Glutamatergic neuron (in vitro differentiated cells): ENCODE data around the gene MAGED2. TPM values are rescaled to one million over a fixed set of nuclear protein-coding genes. Genes with fewer than 3 reads are reported as not detected.
"Not testable (repeated sequence)": the region's sequence is repeated elsewhere in the genome, so short reads cannot be mapped to it uniquely, and the experiment has no call there.

Experiments used
- DNase-seq: peaks from one replicate; pipeline ENCODE4 v3.0.0; 2022
- H3K27ac Mint-ChIP-seq: one replicate; pipeline ENCODE4 v1.8.0; 2020; ENCODE audit warnings: mild to moderate bottlenecking, mixed read lengths, inconsistent platforms; ENCODE audit not compliant: unreplicated experiment
- H3K27me3 Mint-ChIP-seq: one replicate; pipeline ENCODE4 v1.8.0; 2020; ENCODE audit warnings: mild to moderate bottlenecking, moderate library complexity, mixed read lengths, inconsistent platforms; ENCODE audit not compliant: unreplicated experiment
- H3K36me3 Mint-ChIP-seq: one replicate; pipeline ENCODE4 v1.8.0; 2020; ENCODE audit warnings: mild to moderate bottlenecking, mixed read lengths, inconsistent platforms; ENCODE audit not compliant: unreplicated experiment
- H3K4me1 Mint-ChIP-seq: one replicate; pipeline ENCODE4 v1.8.0; 2020; ENCODE audit warnings: mild to moderate bottlenecking, low read depth, mixed read lengths, inconsistent platforms; ENCODE audit not compliant: unreplicated experiment
- H3K4me3 Mint-ChIP-seq: one replicate; pipeline ENCODE4 v1.8.0; 2020; ENCODE audit warnings: mild to moderate bottlenecking, mixed read lengths, inconsistent platforms; ENCODE audit not compliant: unreplicated experiment
- H3K9me3 Mint-ChIP-seq: one replicate; pipeline ENCODE4 v1.8.0; 2020; ENCODE audit warnings: mild to moderate bottlenecking, moderate library complexity, mixed read lengths, inconsistent platforms; ENCODE audit not compliant: unreplicated experiment
- total RNA-seq: library from RNA; stranded (reverse); fragmentation: NEBNext Ultra II Directional; extraction: Animal tissue kit (Norgen Biotek cat#: 25700); gene quantifications from one replicate; pipeline ENCODE4 v1.2.1, GENCODE V29; 2021; ENCODE audit not compliant: unreplicated experiment
- TF ChIP-seq, protein P1 (sequence below): fragments of 200-600 bp; sonication (generic); IDR thresholded peaks from one replicate; pipeline ENCODE4 v1.5.0; 2021; ENCODE audit not compliant: partially characterized antibody, unreplicated experiment

The MAGED2 gene
- total RNA-seq, 1 donor from 2014 or later, result 308 TPM

DNA sequence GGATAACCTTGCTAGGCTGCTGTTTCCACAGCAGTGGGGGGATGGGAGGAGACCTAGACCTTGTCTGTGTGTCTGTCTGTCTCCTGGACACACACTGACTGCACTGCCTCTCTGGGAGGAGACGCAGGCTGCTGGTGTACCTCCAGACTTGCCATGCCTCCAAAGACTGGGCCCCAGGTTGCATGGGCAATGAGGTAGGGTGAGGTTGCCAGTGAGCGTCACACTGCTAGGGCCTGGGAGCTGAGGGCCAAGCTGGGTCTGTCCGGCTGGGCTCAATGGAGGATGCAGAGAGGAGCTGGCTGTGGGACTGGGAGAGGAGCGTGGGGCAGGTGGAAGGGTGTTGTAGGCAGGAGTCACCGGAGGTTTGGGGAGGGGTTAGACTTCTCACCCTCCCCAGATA lies 16.6 kb downstream of the MAGED2 start:
- H3K27me3 Mint-ChIP-seq, result no peaks in the 10 kb centered on the region
- peaks cover 11% of the 10 kb centered on the region for H3K9me3 Mint-ChIP-seq
- peaks cover 4% of the 10 kb centered on the region for H3K4me1 Mint-ChIP-seq
- no peak overlapping the region for H3K27ac Mint-ChIP-seq
- TF ChIP-seq, protein P1, sequence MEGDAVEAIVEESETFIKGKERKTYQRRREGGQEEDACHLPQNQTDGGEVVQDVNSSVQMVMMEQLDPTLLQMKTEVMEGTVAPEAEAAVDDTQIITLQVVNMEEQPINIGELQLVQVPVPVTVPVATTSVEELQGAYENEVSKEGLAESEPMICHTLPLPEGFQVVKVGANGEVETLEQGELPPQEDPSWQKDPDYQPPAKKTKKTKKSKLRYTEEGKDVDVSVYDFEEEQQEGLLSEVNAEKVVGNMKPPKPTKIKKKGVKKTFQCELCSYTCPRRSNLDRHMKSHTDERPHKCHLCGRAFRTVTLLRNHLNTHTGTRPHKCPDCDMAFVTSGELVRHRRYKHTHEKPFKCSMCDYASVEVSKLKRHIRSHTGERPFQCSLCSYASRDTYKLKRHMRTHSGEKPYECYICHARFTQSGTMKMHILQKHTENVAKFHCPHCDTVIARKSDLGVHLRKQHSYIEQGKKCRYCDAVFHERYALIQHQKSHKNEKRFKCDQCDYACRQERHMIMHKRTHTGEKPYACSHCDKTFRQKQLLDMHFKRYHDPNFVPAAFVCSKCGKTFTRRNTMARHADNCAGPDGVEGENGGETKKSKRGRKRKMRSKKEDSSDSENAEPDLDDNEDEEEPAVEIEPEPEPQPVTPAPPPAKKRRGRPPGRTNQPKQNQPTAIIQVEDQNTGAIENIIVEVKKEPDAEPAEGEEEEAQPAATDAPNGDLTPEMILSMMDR, result no peak
- no peak overlapping the region for H3K4me3 Mint-ChIP-seq
- no peaks in the 10 kb centered on the region for H3K36me3 Mint-ChIP-seq
- no peak for DNase-seq

GRCh38 chrX:54824722-54825121 lies 17.2 kb downstream of the MAGED2 start:
- H3K9me3 Mint-ChIP-seq, result peaks cover 11% of the 10 kb centered on the region
- TF ChIP-seq, protein P1, result no peak
- DNase-seq, result no peak
- H3K27ac Mint-ChIP-seq, result no peak overlapping the region
- no peak overlapping the region for H3K4me3 Mint-ChIP-seq
- no peaks in the 10 kb centered on the region for H3K27me3 Mint-ChIP-seq
- no peaks in the 10 kb centered on the region for H3K36me3 Mint-ChIP-seq
- peaks cover 4% of the 10 kb centered on the region for H3K4me1 Mint-ChIP-seq

- peak overlapping the region; percentile 29 for H3K27ac Mint-ChIP-seq
- TF ChIP-seq, protein P1, result no peak
- H3K4me3 Mint-ChIP-seq, result no peak overlapping the region
- DNase-seq, result no peak
- H3K4me1 Mint-ChIP-seq, result peaks cover 4% of the 10 kb centered on the region
- no peaks in the 10 kb centered on the region for H3K27me3 Mint-ChIP-seq
- no peaks in the 10 kb centered on the region for H3K36me3 Mint-ChIP-seq
- H3K9me3 Mint-ChIP-seq, result peaks cover 11% of the 10 kb centered on the region
Observed at GRCh38 chrX:54825716-54826438, 18.3 kb downstream of the MAGED2 start.

DNA sequence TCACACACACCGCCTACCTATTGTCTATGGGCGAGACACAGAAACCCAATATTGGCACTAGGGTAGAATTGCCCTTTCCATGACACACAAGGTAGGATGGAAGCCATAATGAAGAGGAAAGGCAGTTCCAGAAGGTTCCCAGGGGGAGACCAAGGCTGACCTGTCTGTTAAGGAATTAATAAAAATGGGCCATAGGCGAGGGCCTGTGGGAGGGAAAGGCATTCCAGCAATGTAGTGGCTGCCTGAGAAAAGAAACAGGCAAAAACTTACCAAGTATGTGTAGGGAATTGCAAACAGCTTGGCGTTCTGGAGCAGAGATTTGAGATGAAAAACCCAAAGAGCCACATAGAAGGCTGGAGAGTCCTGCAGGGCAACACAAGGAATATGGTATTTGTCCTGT lies 19.1 kb downstream of the MAGED2 start:
- Mint-ChIP-seq H3K4me3 (no peak overlapping the region), H3K36me3 (no peaks in the 10 kb centered on the region), H3K9me3 (peaks cover 11% of the 10 kb centered on the region), H3K27me3 (no peaks in the 10 kb centered on the region), H3K4me1 (peaks cover 4% of the 10 kb centered on the region), H3K27ac (no peak overlapping the region)
- TF ChIP-seq, protein P1, result no peak
- no peak for DNase-seq

GRCh38 chrX:54838583-54838982 lies 31.0 kb downstream of the MAGED2 start:
- no peaks in the 10 kb centered on the region for H3K9me3 Mint-ChIP-seq
- no peak overlapping the region for H3K27ac Mint-ChIP-seq
- no peak for DNase-seq
- peaks cover 7% of the 10 kb centered on the region for H3K4me1 Mint-ChIP-seq
- H3K27me3 Mint-ChIP-seq, result peaks cover 2% of the 10 kb centered on the region
- H3K4me3 Mint-ChIP-seq, result no peak overlapping the region
- H3K36me3 Mint-ChIP-seq, result peaks cover 2% of the 10 kb centered on the region
- TF ChIP-seq, protein P1, result no peak

GRCh38 chrX:54841184-54841874 lies 33.8 kb downstream of the MAGED2 start:
- H3K27me3 Mint-ChIP-seq, H3K36me3 Mint-ChIP-seq, H3K4me1 Mint-ChIP-seq, H3K9me3 Mint-ChIP-seq: not testable (repeated sequence)
- peak; percentile 51 for DNase-seq
- peak overlapping the region; percentile 97 for H3K27ac Mint-ChIP-seq
- peak overlapping the region; percentile 84 for H3K4me3 Mint-ChIP-seq
